Inferior parietal cortex (tissue), 1 donor: ENCODE measurements around the gene PRPF19.

Source experiments
- DNase-seq: peaks from one replicate; pipeline ENCODE4 v3.0.0-alpha.2; 2016; ENCODE audit errors: extremely low spot score

PRPF19 gene

DNA sequence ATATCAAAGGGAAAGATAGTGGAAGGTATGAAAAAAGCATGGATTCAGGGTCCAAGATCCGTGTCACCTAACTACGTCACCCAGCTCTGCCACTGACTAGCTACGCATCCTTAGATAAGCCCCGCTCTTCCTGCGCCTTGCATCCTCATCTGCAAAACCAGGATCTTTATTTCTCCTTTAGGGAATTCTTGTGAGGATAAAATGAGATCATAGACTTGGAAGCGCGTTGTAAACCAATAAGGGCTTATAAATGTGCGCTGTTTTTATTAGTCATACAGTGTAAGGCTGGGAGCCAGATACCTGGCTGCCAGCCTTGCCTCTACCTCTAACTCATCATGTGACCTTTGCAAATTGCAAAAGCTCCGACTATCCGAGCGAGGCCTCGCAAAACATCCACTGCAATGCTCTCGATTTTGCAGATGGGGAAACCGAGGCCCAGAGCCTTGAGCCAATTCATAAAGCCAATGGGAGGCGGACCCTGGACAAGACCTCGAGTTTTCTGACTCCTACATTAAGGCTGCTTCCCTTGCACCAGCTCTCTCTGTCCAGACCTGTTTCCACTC is 753 bp downstream of the PRPF19 start:
- DNase-seq: peak; percentile 49

DNA sequence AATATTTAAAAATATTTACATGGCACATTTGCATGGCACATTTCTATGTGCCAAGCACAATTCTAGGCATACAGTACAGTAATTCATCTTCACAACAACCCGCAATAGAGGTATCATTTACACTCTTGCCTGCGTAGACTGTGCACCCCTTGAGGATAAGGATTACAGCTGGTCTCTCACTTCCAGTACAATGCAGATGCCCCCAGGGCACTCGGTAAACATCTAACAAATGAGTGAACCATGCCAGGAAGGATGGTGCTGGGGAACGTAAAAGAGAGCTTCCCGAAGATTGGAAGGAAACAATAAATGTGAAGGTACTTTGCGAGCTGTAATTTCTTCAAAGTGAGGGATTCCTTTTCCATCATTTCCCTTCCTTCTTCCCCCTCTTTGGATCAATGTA is 1.3 kb downstream of the PRPF19 start:
- no peak for DNase-seq

DNA sequence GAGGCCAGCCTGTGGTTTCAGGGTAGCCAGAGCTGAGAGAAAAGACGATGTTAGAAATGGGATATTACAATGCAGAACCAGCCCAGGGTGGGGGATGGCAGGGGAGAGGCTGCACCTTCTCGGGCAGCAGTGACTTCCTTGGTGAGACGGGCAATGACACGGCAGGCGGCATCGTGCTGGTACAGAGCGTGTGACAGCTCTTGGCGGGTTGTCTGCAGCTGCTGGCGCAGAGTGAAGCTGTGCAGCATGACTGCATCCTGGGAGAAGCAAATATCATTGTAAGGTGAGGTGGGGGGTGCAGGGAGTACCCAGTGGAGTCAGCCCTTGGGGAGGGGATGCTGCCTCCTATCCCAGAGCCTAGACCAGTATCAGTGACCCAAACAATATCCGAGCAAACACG is 3.8 kb downstream of the PRPF19 start:
- DNase-seq: no peak

DNA sequence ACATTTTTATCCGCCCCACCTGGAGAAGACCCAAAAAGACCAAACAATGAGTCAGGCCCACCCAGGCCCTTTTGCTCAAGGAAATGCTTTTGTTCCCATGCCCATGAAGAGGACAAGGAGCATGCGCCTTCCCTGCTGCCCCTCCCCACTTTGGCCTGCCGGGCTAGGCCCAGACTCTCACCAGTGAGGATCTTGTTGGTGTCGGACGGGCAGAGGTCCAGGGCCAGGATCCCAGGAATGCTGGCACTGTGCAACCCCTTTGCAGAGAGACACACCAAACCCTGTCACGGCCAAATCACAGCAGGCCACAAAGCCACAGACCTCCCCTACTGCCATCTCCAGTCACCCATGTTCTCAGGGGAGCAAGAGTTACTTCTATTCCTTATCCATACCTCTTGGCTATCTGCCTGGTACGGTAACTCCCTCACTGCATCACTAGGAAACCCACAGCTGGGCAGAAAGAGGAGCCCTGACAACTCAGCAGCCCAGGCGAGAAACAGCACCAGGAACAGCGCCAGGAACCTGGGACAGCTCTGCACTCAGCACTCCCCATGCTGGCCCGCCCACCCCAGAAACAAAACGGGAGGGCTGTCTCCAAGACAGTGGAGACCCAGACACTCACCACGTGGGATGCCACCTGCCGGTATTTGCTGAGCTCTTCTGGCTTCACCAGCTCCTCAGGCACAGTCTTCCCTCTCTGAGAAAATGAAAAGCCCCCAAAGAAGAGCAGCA is 5.5 kb downstream of the PRPF19 start:
- DNase-seq: no peak

DNA sequence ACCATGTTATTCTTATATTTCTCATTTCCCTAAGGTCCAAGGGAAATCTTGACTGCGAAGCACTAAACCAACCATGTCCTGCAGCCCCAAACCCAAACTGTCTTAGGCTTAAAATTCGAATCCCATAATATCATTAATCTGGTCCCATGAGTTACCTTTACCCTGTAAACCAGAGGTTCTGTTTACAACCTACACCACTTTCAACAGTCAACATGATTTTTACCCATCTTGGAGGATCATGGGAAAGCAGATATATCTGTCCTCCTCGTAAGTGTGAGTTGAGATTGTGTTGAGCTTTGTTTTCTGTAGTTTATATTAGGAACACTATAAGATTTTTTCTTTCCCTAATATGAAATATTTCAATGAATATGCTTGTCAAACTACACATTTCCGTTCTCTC is 6.4 kb downstream of the PRPF19 start:
- no peak for DNase-seq

DNA sequence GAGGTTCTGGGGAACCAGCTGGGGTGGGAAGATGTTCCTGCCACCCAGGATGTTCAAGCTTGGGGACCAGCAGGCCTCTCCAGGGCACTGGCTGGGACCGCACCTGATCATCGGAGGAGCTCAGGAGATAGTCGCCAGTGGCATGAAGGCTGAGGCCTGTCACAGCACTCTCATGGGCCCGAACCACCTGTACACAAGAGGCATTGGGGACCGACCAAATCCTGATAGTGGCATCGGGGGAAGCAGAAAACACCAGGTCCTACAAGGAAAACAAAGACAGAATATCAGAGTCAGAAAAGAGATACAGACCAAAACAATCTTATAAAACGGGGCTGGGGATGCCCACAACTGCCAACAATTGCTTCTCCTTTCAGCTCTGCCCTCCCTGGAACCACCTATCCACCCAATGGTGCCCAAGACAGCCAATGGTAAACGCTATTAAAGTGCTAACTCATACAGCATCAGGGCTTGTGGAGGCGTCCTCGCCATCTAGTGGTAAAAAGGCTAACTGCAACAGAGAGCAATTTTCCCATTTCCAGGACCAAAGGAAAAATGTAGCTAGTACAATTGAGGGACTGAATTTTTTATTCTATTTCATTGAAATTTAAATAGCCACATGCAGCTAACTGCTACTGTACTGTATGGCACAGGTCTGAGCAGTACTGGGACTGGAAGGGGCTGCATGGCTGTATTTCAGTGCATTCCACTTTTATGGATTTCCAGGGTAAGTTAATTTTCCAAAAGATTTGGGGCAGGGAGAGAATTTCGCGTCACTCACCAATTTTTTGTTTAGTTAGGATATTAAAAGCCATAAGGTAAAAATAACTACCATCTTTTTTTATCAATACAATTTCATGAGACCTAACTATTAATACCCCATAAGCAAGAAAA is 7.1 kb downstream of the PRPF19 start:
- DNase-seq: peak; percentile 79

DNA sequence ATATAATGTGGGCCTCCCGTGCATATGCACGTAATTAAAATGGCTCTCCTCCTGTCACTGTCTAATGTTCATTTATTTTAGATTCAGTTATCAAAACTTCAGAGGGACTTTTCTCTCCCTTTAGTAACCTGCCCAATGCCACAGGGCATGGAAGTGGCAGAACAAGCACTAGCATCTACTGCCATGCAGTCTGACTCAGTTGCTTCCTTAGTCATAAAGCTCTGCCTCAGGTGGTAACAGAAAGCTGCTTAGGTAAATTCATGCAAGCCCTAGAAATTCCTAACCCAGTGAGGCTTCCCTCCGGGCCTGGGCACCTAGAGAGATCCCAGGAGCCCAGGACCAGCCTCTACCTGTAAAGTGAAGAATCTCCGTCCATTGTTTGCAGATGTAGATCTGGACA is 8.9 kb downstream of the PRPF19 start:
- no peak for DNase-seq

DNA sequence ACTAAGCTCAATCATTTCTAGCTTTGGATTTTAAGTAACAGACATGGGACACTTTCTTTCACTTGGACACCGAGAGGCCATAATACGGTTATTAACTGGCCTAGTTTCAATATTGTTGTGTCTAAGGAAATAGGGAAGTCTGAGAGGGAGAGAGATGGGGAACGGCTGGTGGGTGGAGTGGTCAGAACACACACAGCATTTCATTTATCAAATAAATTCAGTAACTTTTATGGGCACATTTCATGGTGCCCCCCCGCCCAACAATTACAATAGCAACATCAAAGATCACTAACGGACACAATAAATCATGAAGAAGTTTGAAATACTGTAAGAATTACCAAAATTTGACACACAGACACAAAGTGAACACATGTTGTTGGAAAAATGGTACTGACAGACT is 10.7 kb downstream of the PRPF19 start:
- no peak for DNase-seq

DNA sequence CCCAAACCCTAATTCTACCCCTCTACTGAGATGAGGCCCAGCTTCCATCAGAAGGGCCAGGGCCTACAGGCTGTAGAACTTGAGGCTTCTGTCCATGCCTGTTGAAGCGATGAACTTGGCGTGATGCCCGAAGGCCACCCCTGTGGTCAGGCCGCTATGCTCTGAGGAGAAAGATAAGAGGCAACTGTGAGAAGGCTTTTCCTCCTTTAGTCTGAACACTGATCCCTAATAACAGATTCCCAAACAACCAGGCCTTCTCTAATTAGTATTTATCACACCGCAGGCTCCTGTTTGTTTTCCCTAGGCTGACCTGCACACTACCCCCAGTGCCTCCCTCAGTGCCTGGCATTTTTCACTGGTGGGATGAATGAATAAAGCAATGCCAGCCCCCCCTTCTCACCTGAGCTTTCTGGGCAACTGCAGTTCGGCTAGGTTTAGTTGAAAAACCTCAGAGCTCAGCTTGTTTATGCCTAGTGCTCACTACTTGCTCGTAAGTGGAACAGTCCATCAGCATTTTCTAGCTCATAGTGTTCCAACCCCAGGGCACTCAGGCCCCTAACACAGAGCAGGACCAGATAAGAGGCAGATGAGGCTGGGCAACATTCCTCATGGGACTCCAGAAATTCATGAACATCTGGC is 15.2 kb downstream of the PRPF19 start:
- DNase-seq: no peak

DNA sequence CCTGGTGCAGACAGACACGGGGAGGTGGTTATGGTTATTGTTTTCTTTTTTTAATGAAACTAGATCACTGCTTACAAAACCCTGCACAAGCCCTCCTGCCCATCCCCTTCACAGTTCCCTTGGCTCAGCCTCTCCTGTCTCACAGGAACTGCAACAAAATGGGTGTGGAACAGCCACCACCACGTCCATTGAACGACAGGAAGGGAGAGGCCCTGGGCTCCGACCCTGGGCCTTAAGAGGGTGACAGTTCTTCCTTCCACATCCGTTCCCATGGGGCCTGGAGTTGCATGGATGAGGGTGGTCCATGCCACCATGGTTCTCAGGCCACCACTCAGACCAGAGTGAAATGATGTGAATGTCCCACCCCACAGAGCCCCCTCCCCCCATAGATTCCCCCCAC is 15.7 kb downstream of the PRPF19 start:
- no peak for DNase-seq

DNA sequence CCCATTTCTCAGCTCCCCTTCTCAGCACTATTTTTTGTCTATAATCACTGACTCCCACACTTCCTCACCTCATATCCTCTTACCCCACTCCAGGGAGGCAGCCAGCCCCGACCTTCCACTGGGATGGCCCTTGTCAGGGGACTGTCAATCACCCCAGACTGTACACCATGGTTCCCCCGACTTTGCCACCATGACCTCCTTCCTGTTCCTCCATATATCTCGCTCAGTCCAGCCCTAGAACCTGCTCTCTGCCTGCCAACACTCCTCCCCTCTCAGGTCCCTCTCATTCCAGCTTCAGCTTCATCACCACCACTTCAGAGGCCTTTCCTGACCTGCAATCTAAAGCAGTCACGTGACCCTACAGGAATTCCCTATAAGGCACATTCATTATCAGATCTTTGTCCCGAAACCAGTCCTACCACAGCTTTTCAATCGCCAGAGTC is 16.5 kb downstream of the PRPF19 start:
- no peak for DNase-seq

DNA sequence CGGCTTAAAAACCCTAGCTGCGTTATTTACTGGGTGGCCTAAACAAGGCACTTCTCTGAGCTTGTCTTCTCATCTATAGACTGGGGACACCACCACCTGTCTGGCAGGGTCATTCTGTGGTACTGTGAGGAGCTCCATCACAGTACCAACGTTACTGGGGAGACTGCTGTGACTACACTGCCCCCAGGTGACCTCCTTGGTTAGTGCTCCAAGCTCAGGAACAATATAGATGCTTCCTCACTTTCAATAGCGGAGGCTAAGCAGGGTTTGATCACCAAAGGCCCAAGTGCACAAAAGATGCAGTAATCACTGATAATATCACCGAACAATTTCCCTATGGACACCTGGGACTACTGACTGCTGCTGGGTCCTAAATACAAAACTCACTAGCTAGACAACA is 18.8 kb downstream of the PRPF19 start:
- DNase-seq: no peak

DNA sequence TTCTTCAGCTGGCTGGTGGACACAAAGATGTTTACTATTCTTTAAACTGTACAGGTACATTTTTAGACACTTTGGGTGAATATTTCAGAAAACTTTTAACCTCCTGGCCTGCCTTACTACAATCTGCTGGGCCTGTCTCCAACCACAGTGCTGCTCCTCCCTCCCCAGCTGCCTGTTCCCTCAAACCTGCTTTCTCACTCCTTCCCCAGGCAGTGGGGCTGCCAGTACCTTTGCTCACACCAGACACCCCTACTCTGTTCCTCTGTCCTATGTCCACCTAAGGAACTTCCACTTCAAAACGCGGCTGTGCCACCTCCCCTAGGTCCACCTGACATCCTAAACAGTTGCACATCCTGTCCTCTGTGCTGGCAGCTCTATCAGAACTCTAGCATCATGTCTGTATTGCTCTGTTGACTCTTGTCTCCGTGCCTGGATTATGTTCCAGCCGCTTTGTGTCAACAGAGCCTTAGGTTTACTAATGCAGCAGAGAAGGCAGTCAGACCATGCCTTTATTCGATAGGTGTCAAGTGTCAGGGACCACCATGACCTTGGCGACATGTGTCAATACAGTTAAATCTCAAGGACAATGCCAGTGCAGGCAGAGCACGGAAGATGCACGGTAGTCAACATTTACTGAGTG is 25.6 kb downstream of the PRPF19 start:
- no peak for DNase-seq

DNA sequence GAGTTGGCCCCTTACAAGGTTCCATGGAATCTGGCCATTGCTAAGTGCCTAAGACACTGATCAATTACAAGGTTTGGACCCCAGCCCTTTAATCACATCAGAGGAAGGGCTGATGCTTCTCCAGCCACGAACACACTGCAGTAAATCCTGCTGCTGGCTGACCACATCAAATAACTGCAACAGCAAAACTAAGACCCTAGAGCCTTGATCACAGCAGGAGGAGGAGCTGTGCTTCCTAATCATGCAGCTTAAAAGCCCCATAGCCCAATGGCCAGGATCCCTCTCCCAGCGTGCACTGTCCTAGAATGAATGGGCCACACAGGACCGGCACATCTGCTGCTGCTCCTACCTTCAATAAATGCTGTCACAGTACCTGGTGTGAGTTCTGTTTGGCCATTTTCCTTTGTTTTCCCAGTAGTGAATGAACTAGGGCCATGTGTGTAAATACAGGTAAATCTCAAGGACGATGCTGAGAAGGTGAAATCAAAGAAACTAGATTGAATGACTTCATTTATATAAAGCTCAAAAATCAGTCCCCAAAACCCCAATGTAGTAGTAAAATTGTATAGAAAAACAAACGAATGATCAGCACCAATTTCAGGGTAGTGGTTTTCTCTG is 26.3 kb downstream of the PRPF19 start:
- DNase-seq: no peak

DNA sequence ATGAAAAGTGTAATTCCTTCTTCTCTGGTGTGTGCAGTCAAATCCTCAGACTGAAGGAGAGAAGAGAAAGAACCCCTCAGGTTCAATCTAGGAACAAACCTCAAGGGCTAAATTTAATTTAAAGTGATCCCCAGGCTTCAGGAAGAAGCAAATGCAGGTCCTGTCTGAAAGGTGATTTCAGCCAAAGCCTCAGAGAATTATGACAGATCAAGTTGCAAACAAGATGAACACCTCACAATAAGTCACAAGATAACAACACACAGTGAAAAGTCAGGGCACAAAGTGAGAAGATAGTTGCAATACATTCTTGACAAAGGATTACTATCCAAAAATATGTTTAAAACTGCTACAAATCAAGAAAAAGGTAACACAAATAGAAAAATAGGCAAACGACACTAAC is 27.3 kb downstream of the PRPF19 start:
- DNase-seq: no peak

DNA sequence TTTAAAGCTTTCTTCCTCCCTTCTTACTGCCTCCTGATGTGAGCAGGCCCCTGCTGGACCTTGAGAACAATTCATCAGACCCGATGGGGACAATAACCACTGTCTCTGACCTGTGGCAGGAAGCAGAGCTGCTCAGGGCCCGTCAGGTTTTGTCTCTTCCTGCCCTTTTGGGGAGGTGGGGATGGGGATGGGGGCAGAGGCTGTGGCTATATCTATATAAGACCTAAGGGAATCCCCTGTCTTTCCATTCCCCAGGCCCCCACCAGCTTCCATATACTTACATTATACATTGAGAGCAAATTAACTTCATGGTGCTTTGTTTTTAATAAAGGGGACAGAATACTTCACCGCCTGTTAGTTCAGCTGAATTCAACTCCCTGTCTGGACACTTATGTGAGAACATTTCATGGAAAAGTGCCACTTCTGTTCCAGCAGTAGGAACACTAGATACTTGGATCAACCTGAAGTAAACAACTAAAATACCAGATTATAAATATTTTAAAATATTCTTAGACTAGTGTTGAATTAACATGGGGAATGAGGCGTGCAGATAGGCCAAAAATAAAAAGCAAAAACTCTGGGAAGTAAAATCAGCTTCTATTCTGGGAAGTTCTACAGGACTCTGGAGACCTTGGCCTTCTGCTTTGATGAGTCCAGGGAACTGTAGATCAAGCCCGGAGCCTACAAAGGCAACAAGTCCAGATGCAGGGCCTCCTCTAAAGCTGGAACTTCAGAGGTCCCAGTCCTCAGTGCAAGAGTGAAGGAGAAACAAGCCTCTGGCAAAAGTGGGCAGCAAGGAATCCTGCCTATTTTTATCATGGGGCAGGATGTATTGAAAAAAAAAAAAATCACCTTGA is 27.9 kb downstream of the PRPF19 start:
- DNase-seq: no peak

DNA sequence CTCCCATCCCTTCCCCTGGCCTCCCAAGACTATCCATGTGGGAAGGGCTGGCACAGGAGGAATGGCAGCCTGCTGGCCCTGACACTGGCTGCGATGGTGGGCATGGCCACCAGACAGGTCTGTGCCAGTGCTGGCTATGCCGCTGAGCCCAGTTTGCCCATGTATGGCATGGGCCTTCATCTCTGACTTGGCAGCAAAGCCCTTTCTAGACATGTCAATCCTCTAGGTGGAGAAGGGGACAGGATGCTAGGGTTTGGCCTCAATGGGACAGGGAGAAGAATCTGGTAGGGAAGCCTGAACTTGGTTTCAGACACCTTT is 30.3 kb downstream of the PRPF19 start:
- no peak for DNase-seq

DNA sequence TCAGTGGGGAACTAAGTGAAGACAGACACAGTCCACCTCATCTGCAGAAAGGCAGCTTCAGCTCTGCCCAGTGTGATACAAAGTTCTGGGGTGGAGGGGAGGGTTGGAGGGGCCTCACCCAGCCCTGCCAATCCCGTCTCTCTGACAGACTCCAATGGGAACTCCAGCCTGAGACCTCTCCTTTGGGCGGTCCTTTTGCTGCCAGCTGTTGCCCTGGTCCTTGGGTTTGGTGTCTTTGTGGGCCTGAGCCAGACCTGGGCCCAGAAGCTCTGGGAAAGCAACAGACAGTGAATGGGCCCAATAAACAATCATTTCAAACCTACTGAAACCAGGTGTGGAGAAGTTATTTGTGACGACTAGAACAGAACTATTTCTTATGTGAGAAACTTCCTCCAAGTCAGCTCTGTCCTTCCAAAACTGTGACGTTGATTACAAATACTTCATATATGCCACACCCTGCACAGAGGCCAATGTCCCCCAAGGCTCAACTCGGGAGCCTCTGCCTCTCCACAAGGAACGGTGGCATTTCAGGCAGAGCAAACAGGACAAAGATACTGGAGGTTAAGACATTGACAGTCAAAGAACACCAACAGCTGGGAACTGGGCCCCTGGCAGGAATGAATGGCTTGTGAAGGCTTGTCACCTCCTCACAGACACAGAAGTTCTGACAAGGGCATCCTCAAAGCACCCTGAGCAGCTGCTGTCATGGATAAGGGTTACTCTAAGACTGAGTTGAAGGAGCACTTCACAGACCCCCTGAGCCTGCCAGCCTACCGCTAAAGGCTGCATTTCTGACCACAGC is 30.8 kb downstream of the PRPF19 start:
- no peak for DNase-seq

DNA sequence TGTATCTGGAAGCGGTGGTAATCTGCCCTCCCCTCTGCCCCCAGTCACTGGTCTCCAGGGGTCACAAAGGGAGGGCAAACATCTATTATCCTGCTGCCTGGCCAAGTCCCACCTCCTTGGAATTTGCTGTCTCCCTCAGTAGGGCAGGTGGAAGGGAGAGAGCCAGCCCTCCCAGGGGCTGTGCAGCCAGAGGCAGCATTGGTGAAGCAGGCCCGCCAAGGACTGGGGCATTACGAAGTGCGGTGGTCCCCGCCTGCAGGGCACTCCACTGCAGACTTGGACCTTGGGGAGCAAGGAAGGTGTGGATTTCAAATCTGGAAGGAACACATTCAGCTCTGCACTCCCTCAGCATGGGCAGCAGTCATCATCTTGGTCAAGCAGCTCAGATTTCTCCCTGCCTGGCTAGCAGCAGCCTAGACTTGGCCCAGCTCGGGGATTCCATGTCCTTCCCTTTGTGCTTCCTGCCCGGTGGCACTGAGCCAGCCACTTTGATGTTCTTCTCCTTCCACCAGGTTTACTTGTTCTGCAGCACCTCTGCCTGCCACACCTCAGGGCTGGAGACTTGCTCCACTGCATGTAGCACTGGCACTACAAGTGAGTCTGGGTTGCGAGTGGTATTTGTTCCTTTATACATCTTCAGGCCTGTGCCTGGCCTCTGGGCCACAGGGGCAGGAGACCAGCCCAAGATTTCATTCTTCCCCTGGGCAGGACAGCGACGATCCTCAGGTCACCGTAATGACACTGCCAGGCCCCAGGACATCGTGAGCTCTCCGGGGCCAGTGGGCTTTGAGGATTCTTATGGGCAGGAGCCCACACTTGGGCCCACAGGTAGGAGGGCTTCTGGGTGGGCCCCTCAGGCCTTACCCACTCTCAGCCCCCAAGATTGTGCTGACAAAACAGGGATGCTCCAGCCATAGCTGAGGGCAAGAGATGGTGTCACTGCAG is 31.7 kb downstream of the PRPF19 start:
- DNase-seq: no peak
